K562 (cell line): ENCODE data around the gene FRYL. TPM values are rescaled to one million over a fixed set of nuclear protein-coding genes. Genes with fewer than 3 reads are reported as not detected.
A peak's percentile ranks its signal among the peaks of the same experiment; 100 is the strongest.
"Not testable (repeated sequence)": the region's sequence is repeated elsewhere in the genome, so short reads cannot be mapped to it uniquely, and the experiment has no call there.

ENCODE experiments used
- ATAC-seq: fragments of 200-7000 bp; cut with Tn5 transposase; 3 replicates; pipeline ENCODE4 v1.9.1; 2020; ENCODE audit warnings: moderate library complexity
- BruUV-seq: library from RNA; stranded (reverse); fragments of 400-500 nt; replicated peaks from 2 replicates; lab custom pipeline; 2021; lab: Mats Ljungman, UMichigan
- CTCF ChIA-PET: fragments of 300-600 bp; formaldehyde crosslinking; extraction: SDS; loops from one replicate; lab custom pipeline; 2021; ENCODE audit warnings: low intra/inter-chr PET ratio; lab: Yijun Ruan, JAX
- POLR2A ChIA-PET: fragments of 300-600, 350-650 bp; sonication (Branson Sonifier 250); formaldehyde crosslinking; extraction: SDS; loops from one replicate; lab custom pipeline; 2021; ENCODE audit warnings: antibody characterized with exemption, inconsistent platforms; lab: Yijun Ruan, JAX
- DNase-seq, 4 experiments: peaks; one replicate each; pipeline versions ENCODE4 v3.0.0 to v3.0.0-alpha.2; 2011 to 2018; ENCODE audit warnings: low spot score in 3 of 4, mixed read lengths in 3 of 4; ENCODE audit errors: extremely low read depth in 1 of 4
- FAIRE-seq: peaks from 2 replicates; lab custom pipeline; 2011; peaks lifted over from hg19 to GRCh38; lab: Jason Lieb, UNC
- H2AFZ ChIP-seq: 2 replicates; pipeline ENCODE4 v1.6.0; 2011; ENCODE audit warnings: low read depth, low read length, control low read depth, inconsistent platforms
- H3K27ac ChIP-seq: fragments of 200-600 bp; 3 replicates; pipeline ENCODE4 v1.8.0; 2011; ENCODE audit warnings: low read depth, mild to moderate bottlenecking, control low read depth, inconsistent platforms, low read length, moderate library complexity, mixed read lengths; ENCODE audit errors: extremely low read depth
- H3K27me3 ChIP-seq, 2 experiments: fragments of 300-600 bp in 1 of 2; 2 replicates in 1 of 2; 3 replicates in 1 of 2; pipeline versions ENCODE4 v1.6.0 to v1.8.0; 2011; ENCODE audit warnings: inconsistent platforms in 2 of 2, low read length in 2 of 2, mild to moderate bottlenecking in 1 of 2, mixed read lengths in 1 of 2, moderate library complexity in 1 of 2; ENCODE audit not compliant: control insufficient read depth in 2 of 2, insufficient read depth in 2 of 2
- H3K36me3 ChIP-seq: fragments of 300-600 bp; 3 replicates; pipeline ENCODE4 v1.8.0; 2011; ENCODE audit warnings: mild to moderate bottlenecking, low read length, inconsistent platforms; ENCODE audit not compliant: control insufficient read depth, insufficient read depth
- H3K4me1 ChIP-seq, 2 experiments: fragments of 200-600 bp in 1 of 2; replicated peaks in 1 of 2; 2 replicates in 1 of 2; 3 replicates in 1 of 2; pipeline versions ENCODE4 v1.5.1 to v1.8.0; 2011; ENCODE audit warnings: inconsistent platforms in 2 of 2, low read length in 2 of 2, mild to moderate bottlenecking in 1 of 2, mixed read lengths in 1 of 2, moderate library complexity in 1 of 2; ENCODE audit not compliant: control insufficient read depth in 2 of 2, insufficient read depth in 2 of 2
- H3K4me2 ChIP-seq: 2 replicates; pipeline ENCODE4 v1.6.1; 2011; ENCODE audit warnings: low read length, control low read depth, inconsistent platforms, mixed read lengths; ENCODE audit not compliant: insufficient read depth
- H3K4me3 ChIP-seq: fragments of 200-600 bp; sonication (generic), shearing (Covaris generic); 2 replicates; pipeline ENCODE4 v1.5.1; 2016; ENCODE audit warnings: control low read depth, inconsistent platforms
- H3K79me2 ChIP-seq: fragments of 200-600 bp; 3 replicates; pipeline ENCODE4 v1.8.0; 2011; ENCODE audit warnings: low read length, inconsistent platforms; ENCODE audit not compliant: control insufficient read depth, insufficient read depth
- H3K9ac ChIP-seq, 2 experiments: 2 replicates each; pipeline versions ENCODE4 v1.6.0 to v1.6.1; 2011; ENCODE audit warnings: low read depth in 2 of 2, low read length in 2 of 2, control low read depth in 1 of 2, inconsistent platforms in 1 of 2, mild to moderate bottlenecking in 1 of 2, mixed read lengths in 1 of 2; ENCODE audit not compliant: insufficient read depth in 1 of 2
- H3K9me1 ChIP-seq: one replicate; pipeline ENCODE4 v1.6.0; 2011; ENCODE audit warnings: inconsistent platforms, mild to moderate bottlenecking, low read length, moderate library complexity; ENCODE audit not compliant: control insufficient read depth, insufficient read depth
- H3K9me3 ChIP-seq: replicated peaks from 2 replicates; pipeline ENCODE4 v1.5.1; 2011; ENCODE audit warnings: low read depth, low read length, inconsistent platforms; ENCODE audit not compliant: control insufficient read depth, insufficient read depth
- H4K20me1 ChIP-seq: replicated peaks from 2 replicates; pipeline ENCODE4 v1.6.1; 2011; ENCODE audit warnings: low read length, inconsistent platforms, mixed read lengths; ENCODE audit not compliant: control insufficient read depth, insufficient read depth
- CBFA2T3 ChIP-seq: fragments of 450-650 bp; IDR thresholded peaks from 2 replicates; pipeline ENCODE4 v1.6.1; 2017
- CHAMP1 ChIP-seq: fragments of 450-650 bp; IDR thresholded peaks from 2 replicates; pipeline ENCODE4 v1.6.1; 2016; ENCODE audit warnings: mild to moderate bottlenecking
- CREM ChIP-seq: IDR thresholded peaks from 2 replicates; pipeline ENCODE4 v1.6.1; 2014; ENCODE audit warnings: antibody characterized with exemption, low read depth
- EGR1 ChIP-seq: fragments of 450-650 bp; conservative IDR thresholded peaks from 2 replicates; pipeline ENCODE4 v1.6.1; 2017; ENCODE audit warnings: mild to moderate bottlenecking
- FOXA3 ChIP-seq, 2 experiments: fragments of 450-650 bp in 1 of 2; sonication (generic) in 1 of 2; formaldehyde crosslinking; IDR thresholded peaks in 1 of 2; conservative IDR thresholded peaks in 1 of 2; 2 replicates each; pipeline versions ENCODE4 v1.4.0 to v1.8.0; 2020 to 2022; ENCODE audit warnings: mild to moderate bottlenecking in 2 of 2, missing genetic modification reagents in 1 of 2
- FOXK2 ChIP-seq, 2 experiments: fragments of 450-650 bp; IDR thresholded peaks in 1 of 2; conservative IDR thresholded peaks in 1 of 2; 2 replicates each; pipeline ENCODE4 v1.6.1; 2016; ENCODE audit warnings: low read depth in 2 of 2, mild to moderate bottlenecking in 1 of 2
- HDAC3 ChIP-seq: fragments of 450-650 bp; IDR thresholded peaks from 2 replicates; pipeline ENCODE4 v1.6.1; 2018; ENCODE audit warnings: borderline replicate concordance, mild to moderate bottlenecking, moderate library complexity; ENCODE audit not compliant: partially characterized antibody
- MEIS2 ChIP-seq: fragments of 450-650 bp; IDR thresholded peaks from 2 replicates; pipeline ENCODE4 v1.6.1; 2014; ENCODE audit warnings: mild to moderate bottlenecking; ENCODE audit not compliant: partially characterized antibody
- PKNOX1 ChIP-seq: fragments of 450-650 bp; IDR thresholded peaks from 2 replicates; pipeline ENCODE4 v1.6.1; 2016
- POLR2AphosphoS5 ChIP-seq: IDR thresholded peaks from 2 replicates; pipeline ENCODE4 v1.6.1; 2011; ENCODE audit warnings: mild to moderate bottlenecking, low read depth, low read length, moderate library complexity; ENCODE audit not compliant: control insufficient read depth, insufficient read depth
- SMAD4 ChIP-seq: fragments of 250-450 bp; sonication (Bioruptor Pico); conservative IDR thresholded peaks from 2 replicates; pipeline ENCODE4 v1.8.0; 2021; ENCODE audit warnings: inconsistent platforms, mild to moderate bottlenecking, moderate library complexity
- TCF3 ChIP-seq: sonication (generic); formaldehyde crosslinking; IDR thresholded peaks from 2 replicates; pipeline ENCODE4 v1.4.0; 2020; ENCODE audit warnings: mild to moderate bottlenecking, missing genetic modification reagents
- TFAP4 ChIP-seq: sonication (generic); formaldehyde crosslinking; IDR thresholded peaks from 2 replicates; pipeline ENCODE4 v1.8.0; 2022; ENCODE audit warnings: missing genetic modification reagents, mild to moderate bottlenecking, moderate library complexity, borderline replicate concordance
- TRIM24 ChIP-seq, 2 experiments: fragments of 450-650 bp; IDR thresholded peaks; 2 replicates each; pipeline ENCODE4 v1.6.1; 2016
- ZNF395 ChIP-seq: fragments of 200-800 bp; sonication (Bioruptor generic); IDR thresholded peaks from 2 replicates; pipeline ENCODE4 v1.6.1; 2017; ENCODE audit warnings: missing genetic modification characterization, missing compliant biosample characterization
- whole genome bisulfite sequencing: fragments of 100-300 bp; shearing (Covaris generic); methylation state at CpG from one replicate; pipeline ENCODE4 v1.1.6; 2016; ENCODE audit warnings: low coverage, mixed read lengths; ENCODE audit not compliant: insufficient coverage; ENCODE audit errors: missing lambda C conversion rate; 5-methylcytosine and 5-hydroxymethylcytosine counted together
- in situ Hi-C: fragments of 300-500 bp; cut with MboI; formaldehyde crosslinking; loops from 4 replicates; pipeline ENCODE4 v1.15.0; 2018; ENCODE audit warnings: inconsistent platforms, mixed read lengths
- intact Hi-C: fragments of 100-400 bp; cut with micrococcal nuclease; formaldehyde crosslinking; loops from 2 replicates; pipeline ENCODE4 v1.14.2; 2022
- polyA plus RNA-seq, 8 experiments: library from polyadenylated mRNA; depleted of rRNA in 4 of 8; stranded (reverse) in 5 of 8; unstranded in 3 of 8; fragments of >200 nt; fragmentation: Nextera tagmentation in 2 of 8; fragmentation: Illumina TruSeq in 1 of 8; extraction: Ambion mirVana in 2 of 8; extraction: Trizol in 1 of 8; gene quantifications; 2 replicates each; pipeline versions ENCODE4 v1.2.1 to v1.2.3, GENCODE V29; 2011 to 2014; ENCODE audit warnings: inconsistent platforms in 1 of 8, missing spikeins in 1 of 8
- total RNA-seq, 7 experiments: library from RNA; depleted of rRNA in 6 of 7; stranded (reverse); fragments of >200 nt in 6 of 7; fragmentation: Illumina TruSeq in 2 of 7; extraction: Trizol in 2 of 7; gene quantifications; 2 replicates each; pipeline versions ENCODE4 v1.2.1 to v1.2.3, GENCODE V29; 2011 to 2021; ENCODE audit warnings: low replicate concordance in 1 of 7

Gene FRYL
- total and polyA plus RNA-seq, 9 of the 15 experiments (the other 6 are each of a cell fraction or from before 2014, with no cell fraction given), result 7.2 to 34.9 (median 15.9) TPM

GRCh38 chr4:48728906-48729496, 51.1 kb downstream of the FRYL start:
- H3K36me3 ChIP-seq, BruUV-seq, H2AFZ ChIP-seq, H3K9me1 ChIP-seq, in situ Hi-C loops, H3K9ac ChIP-seq, H4K20me1 ChIP-seq, H3K9me3 ChIP-seq, H3K4me3 ChIP-seq, H3K27me3 ChIP-seq: not testable (repeated sequence)
- Histone ChIP-seq H3K79me2 (peaks cover 76% of the 10 kb centered on the region), H3K4me2 (peak overlapping the region; percentile 40), H3K27ac (peak overlapping the region; percentile 42; the same call in 2 of the 3 replicates), H3K4me1 (peaks cover 12 to 42% of the 10 kb centered on the region in 2 experiments; a peak in 3 of 5 replicates)
- FAIRE-seq, result peak; percentile 96
- DNase-seq, result peak in 3 of 4 experiments; percentile 16 to 89 (median 25)
- intact Hi-C loops, result loop anchor here (5.0 kb wide), 2 partner anchors 48 to 103 kb away; partner anchors contain the start of gene OCIAD1
- ChIA-PET POLR2A (interaction anchor here (0.6 to 1.6 kb wide), 3 partner anchors 11 to 264 kb away, joined by 3 to 4 read pairs (median 3); no protein-coding TSS in a partner anchor), CTCF (interaction anchor here (0.6 kb wide), 1 partner anchor 29 kb away, joined by 5 read pairs; no protein-coding TSS in a partner anchor)
- ATAC-seq, result peak; percentile 74
- WGBS, result 31% methylated on average over 15 of the region's 15 CpGs
- TF ChIP-seq EGR1, result peak; percentile 72
- TF ChIP-seq FOXK2 (conservative IDR thresholded peaks at IDR 0.05 in 1 of 2, IDR thresholded peaks at IDR 0.05 in 1 of 2; ENCODE audit: low read depth in 2 of 2), result peak in 1 of 2 experiments; percentile 60; a peak in 3 of 4 replicates
- peak; percentile 93 for TF ChIP-seq TCF3 (CRISPR knock-in tag)
- TF ChIP-seq TRIM24 (IDR thresholded peaks at IDR 0.05), result peak; percentile 54 to 60; a peak in 3 of 4 replicates
- peak; percentile 93 for TF ChIP-seq SMAD4 (CRISPR knock-in tag)
- TF ChIP-seq CBFA2T3, result peak; percentile 93
- peak; percentile 65 for TF ChIP-seq HDAC3
- peak; percentile 96 for TF ChIP-seq TFAP4
- TF ChIP-seq ZNF395 (CRISPR knock-in tag), result peak; percentile 40; the same call in 1 of the 2 replicates
- 0 out of 2 replicates have a peak, but pooled peaks have one; percentile 25 for TF ChIP-seq CHAMP1
- TF ChIP-seq FOXA3 (CRISPR knock-in tag; conservative IDR thresholded peaks at IDR 0.05 in 1 of 2, IDR thresholded peaks at IDR 0.05 in 1 of 2), result peak; percentile 48 to 85
- peak; percentile 78 for TF ChIP-seq MEIS2
- TF ChIP-seq PKNOX1, result peak; percentile 71
- TF ChIP-seq POLR2AphosphoS5, result peak; percentile 64
- 0 out of 2 replicates have a peak, but pooled peaks have one; percentile 11 for TF ChIP-seq CREM
